Smooth muscle cell (in vitro differentiated cells): Measurements from ENCODE around the gene TRPM3. TPM values are rescaled to one million over a fixed set of nuclear protein-coding genes. Genes with fewer than 3 reads are reported as not detected.

ENCODE experiments used
- DNase-seq: peaks from one replicate; lab custom pipeline; 2025; ENCODE audit not compliant: unreplicated experiment; lab: John Stamatoyannopoulos, UW
- H2AFZ ChIP-seq: fragments of 200-600 bp; sonication (generic); 2 replicates; pipeline ENCODE4 v1.6.0; 2016; ENCODE audit warnings: antibody characterized with exemption, low read depth, mild to moderate bottlenecking
- H3F3A ChIP-seq: fragments of 200-600 bp; sonication (generic); 2 replicates; pipeline ENCODE4 v1.6.0; 2017; ENCODE audit warnings: antibody characterized with exemption, low read depth
- H3K27ac ChIP-seq: fragments of 200-600 bp; sonication (generic); 2 replicates; pipeline ENCODE4 v1.5.1; 2016; ENCODE audit warnings: low read depth, mild to moderate bottlenecking
- H3K27me3 ChIP-seq: fragments of 200-600 bp; sonication (generic); 2 replicates; pipeline ENCODE4 v1.6.1; 2016; ENCODE audit warnings: low read depth, mild to moderate bottlenecking
- H3K36me3 ChIP-seq: fragments of 200-600 bp; sonication (generic); 2 replicates; pipeline ENCODE4 v1.5.1; 2016; ENCODE audit warnings: low read depth
- H3K4me1 ChIP-seq: fragments of 200-600 bp; sonication (generic); 2 replicates; pipeline ENCODE4 v1.5.1; 2016; ENCODE audit warnings: low read depth
- H3K4me2 ChIP-seq: fragments of 200-600 bp; sonication (generic); 2 replicates; pipeline ENCODE4 v1.6.0; 2016; ENCODE audit warnings: mild to moderate bottlenecking
- H3K4me3 ChIP-seq: fragments of 200-600 bp; sonication (generic); 2 replicates; pipeline ENCODE4 v1.5.1; 2016; ENCODE audit warnings: mild to moderate bottlenecking
- H3K79me2 ChIP-seq: fragments of 200-600 bp; sonication (generic); 2 replicates; pipeline ENCODE4 v1.6.0; 2016; ENCODE audit warnings: low read depth, mild to moderate bottlenecking
- H3K9ac ChIP-seq: fragments of 200-600 bp; sonication (generic); 2 replicates; pipeline ENCODE4 v1.6.0; 2016; ENCODE audit warnings: low read depth
- H3K9me3 ChIP-seq: fragments of 200-600 bp; sonication (generic); replicated peaks from 2 replicates; pipeline ENCODE4 v1.5.1; 2016; ENCODE audit warnings: low read depth
- H4K20me1 ChIP-seq: fragments of 200-600 bp; sonication (generic); 2 replicates; pipeline ENCODE4 v1.6.0; 2016; ENCODE audit warnings: low read depth
- CTCF ChIP-seq: fragments of 200-600 bp; sonication (generic); IDR thresholded peaks from 2 replicates; pipeline ENCODE4 v1.5.1; 2017; ENCODE audit warnings: borderline replicate concordance, mild to moderate bottlenecking, antibody characterized with exemption; ENCODE audit not compliant: insufficient read depth, poor library complexity, severe bottlenecking
- WGBS: methylation state at CpG from one replicate; pipeline ENCODE4 v1.1.7; 2016; ENCODE audit warnings: low lambda C conversion rate; 5-methylcytosine and 5-hydroxymethylcytosine counted together
- polyA plus RNA-seq: library from polyadenylated mRNA; unstranded; fragments of >200 nt; fragmentation: Nextera tagmentation; extraction: Ambion mirVana; gene quantifications from 2 replicates; pipeline ENCODE4 v1.2.1, GENCODE V29; 2016
- total RNA-seq: library from RNA; depleted of rRNA; stranded (reverse); fragments of >200 nt; gene quantifications from 2 replicates; pipeline ENCODE4 v1.2.3, GENCODE V29; 2014

The TRPM3 gene
- total and polyA plus RNA-seq, 2 experiments from 2014 or later = not detected

GRCh38 chr9:70576116-70576515 is 545.3 kb downstream of the TRPM3 start:
- H3K9me3 ChIP-seq = no peaks in the 10 kb centered on the region
- 94% methylated on average over 2 of the region's 2 CpGs for WGBS

GRCh38 chr9:70574151-70574837 is 547.1 kb downstream of the TRPM3 start:
- peak overlapping the region; percentile 44 for H2AFZ ChIP-seq

More at GRCh38 chr9:70576116-70576515, 545.3 kb downstream of the TRPM3 start:
- H3K4me1 ChIP-seq = no peaks in the 10 kb centered on the region
- H4K20me1 ChIP-seq = no peaks in the 10 kb centered on the region
- H3K36me3 ChIP-seq = no peaks in the 10 kb centered on the region
- H2AFZ ChIP-seq = no peak overlapping the region
- no peak for TF ChIP-seq CTCF
- no peak overlapping the region for H3K4me3 ChIP-seq
- no peaks in the 10 kb centered on the region for H3K27me3 ChIP-seq
- H3K79me2 ChIP-seq = no peaks in the 10 kb centered on the region
- DNase-seq = no peak
- H3K4me2 ChIP-seq = no peak overlapping the region
- no peak overlapping the region for H3K9ac ChIP-seq
- H3F3A ChIP-seq = no peaks in the 10 kb centered on the region
- H3K27ac ChIP-seq = no peak overlapping the region

GRCh38 chr9:70573308-70573707 is 548.1 kb downstream of the TRPM3 start:
- H2AFZ ChIP-seq = no peak overlapping the region
- no peak overlapping the region for H3K9ac ChIP-seq
- H3K27ac ChIP-seq = no peak overlapping the region
- no peak overlapping the region for H3K4me2 ChIP-seq
- no peak for TF ChIP-seq CTCF
- no peak for DNase-seq
- no peaks in the 10 kb centered on the region for H3K27me3 ChIP-seq
- no peaks in the 10 kb centered on the region for H3K9me3 ChIP-seq
- no peaks in the 10 kb centered on the region for H3K4me1 ChIP-seq
- H4K20me1 ChIP-seq = no peaks in the 10 kb centered on the region
- H3K36me3 ChIP-seq = no peaks in the 10 kb centered on the region
- no peaks in the 10 kb centered on the region for H3F3A ChIP-seq
- no peak overlapping the region for H3K4me3 ChIP-seq
- no peaks in the 10 kb centered on the region for H3K79me2 ChIP-seq

More at GRCh38 chr9:70574151-70574837, 547.1 kb downstream of the TRPM3 start:
- WGBS = 31% methylated on average over 2 of the region's 2 CpGs
- Histone ChIP-seq H3K27ac (peak overlapping the region; percentile 33), H4K20me1 (no peaks in the 10 kb centered on the region), H3K4me3 (no peak overlapping the region), H3K27me3 (no peaks in the 10 kb centered on the region), H3K4me2 (no peak overlapping the region), H3K9me3 (no peaks in the 10 kb centered on the region), H3K9ac (no peak overlapping the region), H3K4me1 (no peaks in the 10 kb centered on the region), H3K79me2 (no peaks in the 10 kb centered on the region), H3K36me3 (no peaks in the 10 kb centered on the region), H3F3A (no peaks in the 10 kb centered on the region)
- no peak for DNase-seq
- no peak for TF ChIP-seq CTCF

GRCh38 chr9:70571258-70571657 is 550.2 kb downstream of the TRPM3 start:
- Histone ChIP-seq H3K36me3 (no peaks in the 10 kb centered on the region), H3K27ac (no peak overlapping the region), H3K4me2 (no peak overlapping the region), H3K79me2 (no peaks in the 10 kb centered on the region), H3K9me3 (no peaks in the 10 kb centered on the region), H3K4me3 (no peak overlapping the region), H3K9ac (no peak overlapping the region), H3F3A (no peaks in the 10 kb centered on the region), H2AFZ (no peak overlapping the region), H3K4me1 (no peaks in the 10 kb centered on the region), H4K20me1 (no peaks in the 10 kb centered on the region), H3K27me3 (no peaks in the 10 kb centered on the region)
- DNase-seq = no peak
- no peak for TF ChIP-seq CTCF
- 96% methylated on average over 5 of the region's 5 CpGs for WGBS
